ENCODE measurements around the gene BBX. TPM values are rescaled to one million over a fixed set of nuclear protein-coding genes. Genes with fewer than 3 reads are reported as not detected.

BBX gene
- polyA plus RNA-seq, 6 donors from 2014 or later = 124 to 158 (median 139) TPM

- no peak for DNase-seq
- Mint-ChIP-seq H3K27ac (peak overlapping the region; percentile 76 to 96 (median 88)), H3K36me3 (no peaks in the 10 kb centered on the region), H3K27me3 (no peaks in the 10 kb centered on the region), H3K4me3 (peak overlapping the region in 4 of 8 donors; percentile 63 to 91 (median 77)), H3K4me1 (peaks cover 18 to 33% (median 29%) of the 10 kb centered on the region in 3 donors), H3K9me3 (no peaks in the 10 kb centered on the region)
- no peak for ATAC-seq (ENCODE audit: low read depth in 2 of 2)
Measured at GRCh38 chr3:107674371-107674770, 151.6 kb downstream of the BBX start.

DNA sequence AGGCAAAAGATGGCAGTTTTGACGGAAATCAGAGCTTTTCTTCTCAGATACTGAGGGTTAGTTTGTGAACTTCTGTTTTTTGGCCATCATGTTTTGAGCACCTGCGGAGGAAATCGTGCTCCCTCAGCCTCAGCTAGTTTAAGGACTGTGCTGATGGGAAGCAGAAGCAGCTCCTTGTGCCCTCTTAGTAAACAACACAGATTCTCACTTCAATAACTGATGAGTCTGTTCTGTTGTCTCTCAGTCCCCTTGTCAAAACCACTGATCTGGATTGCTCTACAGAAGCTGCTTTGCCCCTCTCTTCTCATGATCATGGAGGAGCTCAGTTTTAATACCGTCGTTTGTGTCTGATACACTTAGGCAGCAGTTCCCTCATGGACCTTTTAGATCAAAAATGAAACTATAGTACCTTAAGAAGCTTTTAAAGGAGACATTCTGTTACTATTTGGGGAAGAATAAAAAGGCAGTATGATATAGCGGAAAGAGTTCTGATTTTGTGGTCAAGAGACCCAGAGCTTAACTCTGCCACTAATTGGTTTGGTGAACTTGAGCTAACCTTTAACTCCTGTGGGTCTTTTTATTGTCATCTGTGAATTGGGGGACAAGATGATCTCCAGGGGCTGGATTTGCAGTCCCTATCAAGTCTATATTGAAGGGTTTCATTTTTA is 152.6 kb downstream of the BBX start:
- peak; percentile 55 for DNase-seq
- Mint-ChIP-seq H3K4me1 (peaks cover 21 to 37% (median 31%) of the 10 kb centered on the region in 3 donors), H3K4me3 (peak overlapping the region; percentile 63 to 91 (median 81)), H3K36me3 (no peaks in the 10 kb centered on the region), H3K27me3 (no peaks in the 10 kb centered on the region), H3K27ac (peak overlapping the region; percentile 77 to 96 (median 93)), H3K9me3 (no peaks in the 10 kb centered on the region)
- ATAC-seq (ENCODE audit: low read depth in 2 of 2) = peak; percentile 88 to 91

DNA sequence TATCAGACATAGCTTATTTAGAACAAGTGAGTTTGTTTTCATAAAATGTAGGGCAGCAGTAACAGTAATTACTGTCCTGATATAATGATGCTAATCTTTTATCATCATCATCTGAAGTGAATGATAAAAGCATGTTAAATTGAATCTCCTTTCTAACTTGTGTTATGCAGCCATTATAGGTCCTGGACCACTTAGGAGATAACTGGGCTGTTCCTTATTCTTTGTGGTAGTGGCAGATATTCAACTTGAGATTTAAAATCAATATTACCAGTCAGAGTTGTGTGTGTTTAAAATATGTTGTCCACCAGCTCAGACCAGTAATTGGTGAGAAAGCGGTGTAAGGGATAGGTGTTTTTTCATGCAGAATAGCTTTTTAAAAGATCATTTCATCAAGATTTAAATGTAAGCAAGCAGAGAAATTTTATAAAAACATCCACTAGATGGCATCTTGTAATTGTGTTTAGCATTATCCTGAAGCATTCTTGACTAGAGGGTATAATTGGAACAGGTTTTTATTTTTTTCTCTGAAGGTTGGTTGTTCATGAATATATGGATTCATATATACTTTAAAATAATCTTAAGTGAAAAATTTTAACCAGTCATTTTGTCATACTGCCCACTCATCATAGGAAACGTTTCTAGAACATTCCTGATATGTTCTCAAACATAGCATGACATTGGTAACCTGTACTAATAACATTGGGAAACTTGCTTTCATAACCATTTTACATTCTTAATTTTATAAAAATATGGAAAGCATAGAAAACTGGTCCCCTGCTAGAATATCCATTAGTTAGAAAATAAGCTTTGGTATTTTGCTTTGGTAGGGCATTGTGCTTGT is 153.9 kb downstream of the BBX start:
- ATAC-seq (ENCODE audit: low read depth in 2 of 2) = no peak
- peaks cover 27 to 47% (median 38%) of the 10 kb centered on the region in 3 donors for H3K4me1 Mint-ChIP-seq
- peak overlapping the region; percentile 39 to 93 (median 59) for H3K27ac Mint-ChIP-seq

GRCh38 chr3:107679921-107680320 is 157.2 kb downstream of the BBX start:
- H3K27ac Mint-ChIP-seq = no peak overlapping the region
- peaks cover 37 to 46% (median 37%) of the 10 kb centered on the region in 3 donors for H3K4me1 Mint-ChIP-seq
- no peak overlapping the region for H3K4me3 Mint-ChIP-seq
- ATAC-seq (ENCODE audit: low read depth in 2 of 2) (no peak), DNase-seq (no peak)
- H3K9me3 Mint-ChIP-seq = no peaks in the 10 kb centered on the region
- no peaks in the 10 kb centered on the region for H3K27me3 Mint-ChIP-seq
- H3K36me3 Mint-ChIP-seq = no peaks in the 10 kb centered on the region

More for the DNA sequence above, 153.9 kb downstream of the BBX start:
- Mint-ChIP-seq H3K4me3 (peak overlapping the region in 6 of 8 donors; percentile 29 to 67 (median 59)), H3K27me3 (no peaks in the 10 kb centered on the region), H3K9me3 (no peaks in the 10 kb centered on the region), H3K36me3 (no peaks in the 10 kb centered on the region)
- DNase-seq = no peak

- ATAC-seq (ENCODE audit: low read depth in 2 of 2) = no peak
Measured at GRCh38 chr3:107680698-107681097, 157.9 kb downstream of the BBX start.

GRCh38 chr3:107681396-107681795 is 158.6 kb downstream of the BBX start:
- peaks cover 37 to 50% (median 38%) of the 10 kb centered on the region in 3 donors for H3K4me1 Mint-ChIP-seq
- H3K27ac Mint-ChIP-seq = no peak overlapping the region
- no peaks in the 10 kb centered on the region for H3K27me3 Mint-ChIP-seq
- no peak for DNase-seq
- no peaks in the 10 kb centered on the region for H3K36me3 Mint-ChIP-seq
- H3K4me3 Mint-ChIP-seq = no peak overlapping the region
- no peaks in the 10 kb centered on the region for H3K9me3 Mint-ChIP-seq
- ATAC-seq (ENCODE audit: low read depth in 2 of 2) = no peak

More at GRCh38 chr3:107680698-107681097, 157.9 kb downstream of the BBX start:
- H3K27ac Mint-ChIP-seq = peak overlapping the region in 1 of 6 donors; percentile 47
- no peaks in the 10 kb centered on the region for H3K27me3 Mint-ChIP-seq
- no peak overlapping the region for H3K4me3 Mint-ChIP-seq
- H3K4me1 Mint-ChIP-seq = peaks cover 37 to 46% (median 37%) of the 10 kb centered on the region in 3 donors
- no peaks in the 10 kb centered on the region for H3K36me3 Mint-ChIP-seq
- no peaks in the 10 kb centered on the region for H3K9me3 Mint-ChIP-seq
- no peak for DNase-seq

DNA sequence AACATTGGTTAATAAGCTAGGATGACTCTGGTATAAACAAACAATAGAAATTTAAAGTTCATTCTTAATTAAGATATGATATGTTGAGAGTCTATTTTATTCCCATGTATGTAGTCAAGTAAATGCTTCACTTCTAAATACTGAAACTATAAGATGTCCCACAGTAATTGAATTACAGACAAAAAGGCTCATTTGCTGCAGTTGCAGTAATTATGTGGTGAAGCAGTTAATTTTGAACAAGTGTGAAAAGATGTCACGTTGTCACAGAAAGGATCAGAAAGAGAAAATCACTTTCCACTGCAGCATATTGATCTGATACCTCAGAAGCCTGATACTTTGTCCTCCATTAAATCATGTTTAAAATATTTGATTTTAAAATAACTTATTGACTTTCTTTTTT is 159.8 kb downstream of the BBX start:
- H3K27ac Mint-ChIP-seq = no peak overlapping the region
- H3K4me1 Mint-ChIP-seq = peaks cover 34 to 46% (median 34%) of the 10 kb centered on the region in 3 donors
- DNase-seq (no peak), ATAC-seq (ENCODE audit: low read depth in 2 of 2) (no peak)
- H3K9me3 Mint-ChIP-seq = no peaks in the 10 kb centered on the region
- H3K27me3 Mint-ChIP-seq = no peaks in the 10 kb centered on the region
- H3K36me3 Mint-ChIP-seq = no peaks in the 10 kb centered on the region
- no peak overlapping the region for H3K4me3 Mint-ChIP-seq

- Mint-ChIP-seq H3K9me3 (no peaks in the 10 kb centered on the region), H3K4me1 (peaks cover 34 to 46% (median 37%) of the 10 kb centered on the region in 3 donors), H3K4me3 (no peak overlapping the region), H3K36me3 (no peaks in the 10 kb centered on the region), H3K27me3 (no peaks in the 10 kb centered on the region), H3K27ac (peak overlapping the region in 1 of 6 donors; percentile 12)
- DNase-seq = no peak
- no peak for ATAC-seq (ENCODE audit: low read depth in 2 of 2)
Measured at GRCh38 chr3:107683447-107683846, 160.7 kb downstream of the BBX start.

DNA sequence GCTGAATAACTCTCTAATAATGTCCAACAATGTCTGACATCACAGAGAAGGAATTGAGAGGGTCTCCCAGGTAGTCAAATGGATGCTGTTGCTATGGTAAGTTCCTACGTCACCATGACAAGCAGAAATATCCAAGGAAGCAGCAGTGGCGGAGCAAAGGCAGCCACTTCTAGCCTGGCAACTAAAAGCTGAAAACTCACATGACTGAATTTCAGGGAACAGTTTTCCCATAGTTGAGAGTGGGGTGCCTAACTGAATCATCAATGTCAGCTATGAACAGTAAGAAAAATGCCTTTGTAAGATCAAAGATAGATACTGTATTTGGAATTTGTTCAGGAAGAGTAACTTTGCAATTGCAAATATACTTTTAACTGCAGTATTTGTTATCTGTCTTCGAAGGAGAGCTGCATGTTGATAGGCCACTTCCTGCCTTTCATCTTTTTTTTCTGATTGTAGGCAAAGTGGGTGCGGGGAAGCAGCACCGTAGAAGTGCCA is 161.7 kb downstream of the BBX start:
- no peaks in the 10 kb centered on the region for H3K27me3 Mint-ChIP-seq
- no peaks in the 10 kb centered on the region for H3K36me3 Mint-ChIP-seq
- no peak for ATAC-seq (ENCODE audit: low read depth in 2 of 2)
- no peak overlapping the region for H3K27ac Mint-ChIP-seq
- H3K9me3 Mint-ChIP-seq = no peaks in the 10 kb centered on the region
- no peak overlapping the region for H3K4me3 Mint-ChIP-seq
- no peak for DNase-seq
- peaks cover 34 to 46% (median 37%) of the 10 kb centered on the region in 3 donors for H3K4me1 Mint-ChIP-seq

DNA sequence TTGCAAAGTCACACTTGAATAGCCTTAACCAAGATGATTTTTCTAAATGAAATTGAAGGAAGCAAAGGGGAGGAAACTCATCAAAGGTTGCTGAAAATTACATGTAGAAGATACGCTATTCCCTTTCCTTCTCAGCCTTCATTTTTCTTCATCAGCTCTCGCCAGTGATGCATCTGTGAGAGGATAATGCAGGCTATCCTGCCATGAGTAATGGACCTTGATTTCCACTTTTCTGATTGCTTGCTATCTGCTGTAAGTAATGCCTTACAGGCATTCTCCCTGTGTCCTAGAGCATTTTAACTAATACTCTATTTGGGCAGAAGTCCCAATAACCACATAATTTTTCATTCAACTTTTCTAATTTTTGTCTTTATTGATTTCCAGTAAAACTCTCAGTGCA is 162.6 kb downstream of the BBX start:
- Mint-ChIP-seq H3K4me3 (no peak overlapping the region), H3K27me3 (no peaks in the 10 kb centered on the region), H3K27ac (no peak overlapping the region), H3K36me3 (no peaks in the 10 kb centered on the region), H3K9me3 (no peaks in the 10 kb centered on the region), H3K4me1 (peaks cover 34 to 46% (median 35%) of the 10 kb centered on the region in 3 donors)
- no peak for DNase-seq
- no peak for ATAC-seq (ENCODE audit: low read depth in 2 of 2)

- Mint-ChIP-seq H3K4me1 (peaks cover 28 to 35% (median 34%) of the 10 kb centered on the region in 3 donors), H3K27me3 (no peaks in the 10 kb centered on the region), H3K9me3 (no peaks in the 10 kb centered on the region), H3K27ac (peak overlapping the region in 1 of 6 donors; percentile 22), H3K4me3 (no peak overlapping the region), H3K36me3 (no peaks in the 10 kb centered on the region)
- DNase-seq (no peak), ATAC-seq (ENCODE audit: low read depth in 2 of 2) (no peak)
Measured at GRCh38 chr3:107687056-107687581, 164.4 kb downstream of the BBX start.

DNA sequence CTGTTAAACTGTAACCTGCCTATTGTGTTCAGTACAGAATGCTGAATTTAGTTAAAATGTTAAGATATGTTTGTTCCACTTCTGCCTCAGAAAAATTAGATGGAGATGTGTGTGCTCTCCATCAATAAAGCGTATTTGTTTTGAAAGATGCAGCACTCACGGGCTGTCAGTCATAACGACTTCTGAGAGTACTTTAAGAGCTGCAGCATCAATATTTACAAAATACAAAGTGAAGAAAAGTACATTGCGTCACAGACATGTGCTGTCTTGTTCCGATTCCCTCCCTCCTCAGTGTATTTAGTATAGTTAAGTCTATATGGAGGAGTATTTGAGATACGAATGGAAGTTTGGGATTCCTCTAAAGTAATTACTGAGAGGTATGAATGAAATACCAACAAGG is 166.6 kb downstream of the BBX start:
- H3K4me3 Mint-ChIP-seq = no peak overlapping the region
- H3K36me3 Mint-ChIP-seq = no peaks in the 10 kb centered on the region
- no peaks in the 10 kb centered on the region for H3K27me3 Mint-ChIP-seq
- peaks cover 21 to 29% (median 26%) of the 10 kb centered on the region in 3 donors for H3K4me1 Mint-ChIP-seq
- peak overlapping the region in 2 of 6 donors; percentile 5 to 12 for H3K27ac Mint-ChIP-seq
- DNase-seq (no peak), ATAC-seq (ENCODE audit: low read depth in 2 of 2) (no peak)
- H3K9me3 Mint-ChIP-seq = no peaks in the 10 kb centered on the region

DNA sequence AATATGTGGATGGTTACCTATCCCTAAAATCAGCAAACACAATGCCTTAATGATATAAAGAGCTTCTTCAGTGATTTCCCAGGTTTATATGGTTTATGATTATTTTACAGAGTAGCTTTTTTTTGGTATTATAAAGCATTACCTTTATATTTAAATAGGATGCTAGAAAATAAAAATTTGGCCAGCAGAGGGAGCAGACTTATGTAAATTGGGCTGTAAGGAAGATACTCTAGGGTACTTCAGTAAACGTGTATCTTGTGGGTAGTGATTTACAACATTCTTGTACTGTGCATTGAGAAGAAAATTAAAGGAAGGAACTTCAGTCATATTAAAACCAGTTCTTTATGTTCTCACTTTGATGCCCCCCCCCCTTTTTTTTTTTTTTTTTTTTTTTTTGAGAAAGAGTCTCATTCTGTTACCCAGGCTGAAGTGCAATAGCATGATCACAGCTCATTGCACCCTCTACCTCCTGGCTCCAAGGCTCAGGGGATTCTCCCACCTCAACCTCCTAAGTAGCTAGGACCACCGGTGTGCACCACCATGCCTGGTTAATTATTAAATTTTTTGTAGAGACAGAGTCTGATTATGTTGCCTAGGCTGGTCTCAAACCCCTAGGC is 167.9 kb downstream of the BBX start:
- peaks cover 9 to 16% (median 14%) of the 10 kb centered on the region in 3 donors for H3K4me1 Mint-ChIP-seq
- DNase-seq = peak; percentile 29
- peak overlapping the region in 1 of 6 donors; percentile 12 for H3K27ac Mint-ChIP-seq
- ATAC-seq (ENCODE audit: low read depth in 2 of 2) = peak; percentile 83 to 84
- H3K36me3 Mint-ChIP-seq = no peaks in the 10 kb centered on the region
- no peaks in the 10 kb centered on the region for H3K9me3 Mint-ChIP-seq
- no peak overlapping the region for H3K4me3 Mint-ChIP-seq
- H3K27me3 Mint-ChIP-seq = no peaks in the 10 kb centered on the region

All from naive B cell (primary cell).